HG03565 (cell line): Measurements from ENCODE around the gene SHLD1.
A peak's percentile ranks its signal among the peaks of the same experiment; 100 is the strongest.
"Not testable (repeated sequence)": the region's sequence is repeated elsewhere in the genome, so short reads cannot be mapped to it uniquely, and the experiment has no call there.

ENCODE experiments used
- ATAC-seq: cut with Tn5 transposase; IDR thresholded peaks from one replicate; pipeline ENCODE4 v1.9.1; 2021; ENCODE audit warnings: mild to moderate bottlenecking, moderate library complexity; ENCODE audit not compliant: unreplicated experiment

SHLD1 gene

GRCh38 chr20:5749952-5750779 lies at the start of gene SHLD1:
Gene SHLD1 (plus strand): TSS chr20:5750401. CDS start chr20:5772866, 22,465 bp downstream.
- peak; percentile 96 for ATAC-seq

GRCh38 chr20:5702339-5702738 lies 47.9 kb upstream of the SHLD1 start:
- not testable (repeated sequence) for ATAC-seq

- ATAC-seq, result no peak
These were observed 46.5 kb upstream of the SHLD1 start for GRCh38 chr20:5703681-5704101.

GRCh38 chr20:5705827-5706226 lies 44.4 kb upstream of the SHLD1 start:
- ATAC-seq, result no peak

- ATAC-seq, result no peak
These were observed 43.4 kb upstream of the SHLD1 start for GRCh38 chr20:5706797-5707196.

- no peak for ATAC-seq
These were observed 39.6 kb upstream of the SHLD1 start for GRCh38 chr20:5710551-5710950.

GRCh38 chr20:5714261-5715041 lies 35.8 kb upstream of the SHLD1 start:
- ATAC-seq, result no peak

GRCh38 chr20:5715071-5715841 lies 34.9 kb upstream of the SHLD1 start:
- ATAC-seq, result no peak

GRCh38 chr20:5716953-5717352 lies 33.2 kb upstream of the SHLD1 start:
- no peak for ATAC-seq

- no peak for ATAC-seq
These were observed 31.2 kb upstream of the SHLD1 start for GRCh38 chr20:5718896-5719595.

GRCh38 chr20:5719861-5720403 lies 30.3 kb upstream of the SHLD1 start:
- ATAC-seq, result no peak

GRCh38 chr20:5720696-5721095 lies 29.5 kb upstream of the SHLD1 start:
- no peak for ATAC-seq

GRCh38 chr20:5721356-5721755 lies 28.8 kb upstream of the SHLD1 start:
- ATAC-seq, result not testable (repeated sequence)

- no peak for ATAC-seq
These were observed 27.3 kb upstream of the SHLD1 start for GRCh38 chr20:5722927-5723326.

GRCh38 chr20:5725183-5725463 lies 25.1 kb upstream of the SHLD1 start:
- not testable (repeated sequence) for ATAC-seq

- no peak for ATAC-seq
These were observed 23.1 kb upstream of the SHLD1 start for GRCh38 chr20:5727018-5727515.

- ATAC-seq, result no peak
These were observed 20.9 kb upstream of the SHLD1 start for GRCh38 chr20:5729348-5729747.

GRCh38 chr20:5730131-5730530 lies 20.1 kb upstream of the SHLD1 start:
- no peak for ATAC-seq

GRCh38 chr20:5731753-5732366 lies 18.3 kb upstream of the SHLD1 start:
- no peak for ATAC-seq

GRCh38 chr20:5734602-5735001 lies 15.6 kb upstream of the SHLD1 start:
- ATAC-seq, result no peak
